HG03139 (cell line): ENCODE results near the gene VWA5B2.
"Not testable (repeated sequence)": the region's sequence is repeated elsewhere in the genome, so short reads cannot be mapped to it uniquely, and the experiment has no call there.

Experiments
- ATAC-seq: cut with Tn5 transposase; IDR thresholded peaks from one replicate; pipeline ENCODE4 v1.9.1; 2021; ENCODE audit not compliant: unreplicated experiment

VWA5B2 gene

GRCh38 chr3:184241447-184242296 is 12.3 kb downstream of the VWA5B2 start:
- ATAC-seq = no peak

GRCh38 chr3:184242297-184242685 is 12.9 kb downstream of the VWA5B2 start:
- ATAC-seq = no peak

GRCh38 chr3:184248454-184249411 is 19.3 kb downstream of the VWA5B2 start, which contains the start of gene ALG3:
Gene ALG3 (minus strand): TSS chr3:184248962. CDS start chr3:184248940, 22 bp downstream.
- peak; percentile 45 for ATAC-seq

GRCh38 chr3:184249412-184250166 is 20.2 kb downstream of the VWA5B2 start, which contains the start of gene EEF1AKMT4:
Gene EEF1AKMT4 (plus strand): TSS chr3:184249672. CDS start chr3:184249695, 23 bp downstream.
- ATAC-seq = peak; percentile 86

GRCh38 chr3:184250167-184250828 is 20.9 kb downstream of the VWA5B2 start:
- ATAC-seq = peak; percentile 42

- ATAC-seq = no peak
Observed at GRCh38 chr3:184255291-184256039, 26.1 kb downstream of the VWA5B2 start.

- no peak for ATAC-seq
Observed at GRCh38 chr3:184257083-184257915, 27.9 kb downstream of the VWA5B2 start.

- no peak for ATAC-seq
Observed at GRCh38 chr3:184258926-184259325, 29.5 kb downstream of the VWA5B2 start.

GRCh38 chr3:184259396-184259877 is 30.1 kb downstream of the VWA5B2 start:
- no peak for ATAC-seq

- no peak for ATAC-seq
Observed at GRCh38 chr3:184259878-184260723, 30.7 kb downstream of the VWA5B2 start.

GRCh38 chr3:184260724-184261269 is 31.4 kb downstream of the VWA5B2 start:
- no peak for ATAC-seq

GRCh38 chr3:184261270-184261853 is 32.0 kb downstream of the VWA5B2 start, which contains the start of gene CAMK2N2:
Gene CAMK2N2 (minus strand): TSS chr3:184261553. CDS start chr3:184261285, 268 bp downstream.
- no peak for ATAC-seq

- no peak for ATAC-seq
Observed at GRCh38 chr3:184261854-184262763, 32.7 kb downstream of the VWA5B2 start.

GRCh38 chr3:184262764-184263179 is 33.4 kb downstream of the VWA5B2 start:
- ATAC-seq = no peak

GRCh38 chr3:184267249-184267648 is 37.9 kb downstream of the VWA5B2 start:
- ATAC-seq = not testable (repeated sequence)

- no peak for ATAC-seq
Observed at GRCh38 chr3:184272269-184272668, 42.9 kb downstream of the VWA5B2 start.
